Raji (cell line): Measurements from ENCODE around the gene STARD3.

Experiments used
- POLR2A ChIP-seq: IDR thresholded peaks from 2 replicates; pipeline ENCODE4 v1.6.1; 2011; ENCODE audit warnings: low read depth, low read length, control low read depth; ENCODE audit not compliant: insufficient read depth

STARD3 gene

GRCh38 chr17:39600997-39601597, 35.8 kb upstream of the STARD3 start:
- TF ChIP-seq POLR2A, result no peak

GRCh38 chr17:39601758-39602532, 35.0 kb upstream of the STARD3 start:
- no peak for TF ChIP-seq POLR2A

- TF ChIP-seq POLR2A, result no peak
Measured at GRCh38 chr17:39602533-39603303, 34.2 kb upstream of the STARD3 start.

- no peak for TF ChIP-seq POLR2A
Measured at GRCh38 chr17:39603304-39604016, 33.5 kb upstream of the STARD3 start.

- TF ChIP-seq POLR2A, result no peak
Measured at GRCh38 chr17:39604911-39605491, 31.9 kb upstream of the STARD3 start.

GRCh38 chr17:39605492-39606433, 31.2 kb upstream of the STARD3 start:
- no peak for TF ChIP-seq POLR2A

GRCh38 chr17:39606434-39607056, 30.4 kb upstream of the STARD3 start:
- TF ChIP-seq POLR2A, result no peak

- no peak for TF ChIP-seq POLR2A
Measured at GRCh38 chr17:39607057-39607850, 29.7 kb upstream of the STARD3 start.

GRCh38 chr17:39607851-39608130, 29.2 kb upstream of the STARD3 start, which contains the start of gene NEUROD2:
Gene NEUROD2, minus strand, starts transcription at chr17:39607920. Its CDS starts 1,321 bp downstream, at chr17:39606599.
- no peak for TF ChIP-seq POLR2A

GRCh38 chr17:39608142-39608981, 28.6 kb upstream of the STARD3 start:
- TF ChIP-seq POLR2A, result no peak

- TF ChIP-seq POLR2A, result no peak
Measured at GRCh38 chr17:39609416-39610025, 27.4 kb upstream of the STARD3 start.
